ENCODE measurements around the gene PRDM4. TPM values are rescaled to one million over a fixed set of nuclear protein-coding genes. Genes with fewer than 3 reads are reported as not detected.
"Not testable (repeated sequence)": the region's sequence is repeated elsewhere in the genome, so short reads cannot be mapped to it uniquely, and the experiment has no call there.

The PRDM4 gene
- total RNA-seq, 1 donor from 2014 or later = 29.2 TPM

- intact Hi-C loops (cut with micrococcal nuclease) = no loop called here
Observed at GRCh38 chr12:107702106-107702505, 58.8 kb downstream of the PRDM4 start.

GRCh38 chr12:107695772-107696171 lies 65.2 kb downstream of the PRDM4 start:
- intact Hi-C loops (cut with micrococcal nuclease) = not testable (repeated sequence)

- intact Hi-C loops (cut with micrococcal nuclease) = loop anchor here (1.0 to 5.0 kb wide), 7 partner anchors 76 to 1383 kb away; partner anchors contain the start of genes CRY1, FICD, ISCU and PRDM4
Observed at GRCh38 chr12:107685360-107686248, 75.3 kb downstream of the PRDM4 start, which contains the start of gene PWP1. Gene PWP1 (plus strand): TSS chr12:107685799. CDS start chr12:107685900, 101 bp downstream.

GRCh38 chr12:107684990-107685359 lies 76.0 kb downstream of the PRDM4 start:
- intact Hi-C loops (cut with micrococcal nuclease) = loop anchor here (1.0 to 5.0 kb wide), 7 partner anchors 76 to 1382 kb away; partner anchors contain the start of genes CRY1, FICD, ISCU and PRDM4

GRCh38 chr12:107684029-107684795 lies 76.7 kb downstream of the PRDM4 start:
- intact Hi-C loops (cut with micrococcal nuclease) = loop anchor here (2.0 kb wide), 1 partner anchor 1381 kb away; the partner anchor contains the start of gene TCP11L2

Other genes starting within 250 kb of the PRDM4 start
- 41.8 and 47.5 TPM in 2 replicates for gene PWP1, start 75.3 kb downstream of the PRDM4 start, total RNA-seq
- not detected in 2 replicates for gene ASCL4, start 13.6 kb upstream of the PRDM4 start, total RNA-seq

Measured in T-helper 2 cell treated with Interferon-gamma antibody and Interleukin-4, amounts not matched to agents 100 ng/mL and 5 ng/mL, for 36 hours (primary cell).